NCI-H524 treated with DMSO at 0.1 percent for 48 hours (cell line): ENCODE data around the gene UMOD.

Experiments
- DNase-seq: peaks from one replicate; lab custom pipeline; 2025; lab: John Stamatoyannopoulos, UW

Gene UMOD

GRCh38 chr16:20300312-20301097 lies 52.0 kb downstream of the UMOD start:
- DNase-seq, result no peak

DNA sequence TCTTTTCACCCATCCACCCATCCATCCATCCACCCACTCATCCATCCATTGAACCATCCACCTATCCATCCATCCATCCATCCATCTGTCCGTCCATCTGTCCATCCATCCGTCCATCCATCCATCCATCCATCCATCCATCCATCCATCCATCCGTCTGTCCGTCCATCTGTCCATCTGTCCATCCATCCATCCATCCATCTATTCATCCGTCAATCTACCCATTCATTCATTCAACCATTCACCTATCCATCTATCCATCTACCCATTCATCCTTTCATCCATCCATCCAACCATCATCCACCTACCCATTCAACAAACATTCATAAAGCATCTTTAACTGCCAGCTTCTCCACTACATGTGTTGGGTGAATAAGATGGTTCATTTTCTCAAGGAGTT lies 54.1 kb downstream of the UMOD start:
- no peak for DNase-seq

- DNase-seq, result no peak
Observed at GRCh38 chr16:20291208-20292206, 61.0 kb downstream of the UMOD start.

DNA sequence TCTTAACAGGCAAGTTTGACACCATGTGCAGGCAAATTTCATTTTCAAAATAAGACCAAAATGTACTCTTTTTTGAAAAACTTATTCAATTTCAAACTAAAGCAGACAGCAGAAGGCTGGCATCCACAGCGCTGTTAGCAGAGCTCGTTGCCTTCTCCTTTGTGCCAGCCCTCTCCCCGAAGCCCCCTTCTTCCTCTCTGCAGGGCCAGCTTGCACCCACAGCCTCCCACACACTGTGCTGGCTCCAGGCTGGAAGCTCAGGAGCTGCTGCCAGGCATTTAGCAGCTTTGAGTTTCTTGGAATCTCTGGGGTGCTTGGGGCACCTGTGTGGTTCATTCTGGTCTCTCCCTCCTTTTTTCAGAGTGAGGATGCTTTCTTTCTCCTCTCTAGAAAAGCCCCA lies 62.9 kb downstream of the UMOD start:
- DNase-seq, result no peak

GRCh38 chr16:20285993-20286499 lies 66.5 kb downstream of the UMOD start:
- no peak for DNase-seq
